GM21423 (cell line): ENCODE data around the gene SEMA5A.

Experiments
- ATAC-seq: cut with Tn5 transposase; IDR thresholded peaks from one replicate; pipeline ENCODE4 v1.9.1; 2021; ENCODE audit warnings: mild to moderate bottlenecking, moderate library complexity; ENCODE audit not compliant: unreplicated experiment

Gene SEMA5A

GRCh38 chr5:9483243-9483642 is 62.6 kb downstream of the SEMA5A start:
- ATAC-seq = no peak

- no peak for ATAC-seq
Measured at GRCh38 chr5:9482381-9482780, 63.5 kb downstream of the SEMA5A start.

GRCh38 chr5:9480499-9480898 is 65.4 kb downstream of the SEMA5A start:
- no peak for ATAC-seq

- ATAC-seq = no peak
Measured at GRCh38 chr5:9479990-9480389, 65.9 kb downstream of the SEMA5A start.

GRCh38 chr5:9479361-9479760 is 66.5 kb downstream of the SEMA5A start:
- ATAC-seq = no peak

GRCh38 chr5:9477537-9477936 is 68.3 kb downstream of the SEMA5A start:
- no peak for ATAC-seq

GRCh38 chr5:9474219-9475002 is 71.5 kb downstream of the SEMA5A start:
- ATAC-seq = no peak

- ATAC-seq = no peak
Measured at GRCh38 chr5:9473624-9474023, 72.3 kb downstream of the SEMA5A start.

- ATAC-seq = no peak
Measured at GRCh38 chr5:9470410-9470809, 75.5 kb downstream of the SEMA5A start.

- ATAC-seq = no peak
Measured at GRCh38 chr5:9468060-9468388, 77.9 kb downstream of the SEMA5A start.

GRCh38 chr5:9467199-9468059 is 78.4 kb downstream of the SEMA5A start:
- no peak for ATAC-seq

- ATAC-seq = no peak
Measured at GRCh38 chr5:9466697-9467096, 79.2 kb downstream of the SEMA5A start.

GRCh38 chr5:9464478-9464877 is 81.4 kb downstream of the SEMA5A start:
- ATAC-seq = no peak

GRCh38 chr5:9462109-9462508 is 83.8 kb downstream of the SEMA5A start:
- no peak for ATAC-seq

GRCh38 chr5:9460885-9461645 is 84.8 kb downstream of the SEMA5A start:
- no peak for ATAC-seq

GRCh38 chr5:9456435-9457042 is 89.3 kb downstream of the SEMA5A start:
- ATAC-seq = no peak

GRCh38 chr5:9455826-9456434 is 89.9 kb downstream of the SEMA5A start:
- ATAC-seq = no peak

GRCh38 chr5:9454491-9454890 is 91.4 kb downstream of the SEMA5A start:
- no peak for ATAC-seq

- no peak for ATAC-seq
Measured at GRCh38 chr5:9454012-9454481, 91.8 kb downstream of the SEMA5A start.

GRCh38 chr5:9453480-9454011 is 92.3 kb downstream of the SEMA5A start:
- ATAC-seq = no peak
